H54 (cell line): ENCODE results near the gene TYW3.

Experiments used
- DNase-seq: peaks from one replicate; pipeline ENCODE4 v3.0.0; 2011; ENCODE audit warnings: low spot score, mixed read lengths; ENCODE audit not compliant: insufficient read length
- FAIRE-seq: peaks from 3 replicates; lab custom pipeline; 2011; peaks lifted over from hg19 to GRCh38; lab: Jason Lieb, UNC
- POLR2A ChIP-seq: IDR thresholded peaks from 2 replicates; pipeline ENCODE4 v1.6.1; 2011; ENCODE audit warnings: low read depth, mild to moderate bottlenecking, low read length

Gene TYW3

DNA sequence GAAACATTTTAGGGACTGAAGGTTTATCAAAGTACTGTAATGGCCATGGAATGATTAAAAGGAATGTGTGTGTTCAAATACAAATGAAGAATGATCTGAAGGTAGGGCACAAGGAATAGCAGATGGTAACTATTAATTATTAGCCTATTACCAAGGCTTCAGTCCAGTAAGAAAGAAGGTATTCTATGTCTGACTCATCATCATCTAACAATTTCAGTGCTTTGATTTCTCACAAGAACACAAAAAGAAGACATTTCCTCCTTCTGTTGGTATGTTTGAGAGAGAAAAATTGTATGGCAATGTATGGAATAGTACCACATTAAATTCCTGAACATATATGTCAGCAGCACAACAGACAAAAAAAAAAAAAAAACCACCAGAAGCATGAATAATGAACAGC lies 57.5 kb downstream of the TYW3 start:
- no peak for DNase-seq
- FAIRE-seq, result no peak
- no peak for TF ChIP-seq POLR2A

DNA sequence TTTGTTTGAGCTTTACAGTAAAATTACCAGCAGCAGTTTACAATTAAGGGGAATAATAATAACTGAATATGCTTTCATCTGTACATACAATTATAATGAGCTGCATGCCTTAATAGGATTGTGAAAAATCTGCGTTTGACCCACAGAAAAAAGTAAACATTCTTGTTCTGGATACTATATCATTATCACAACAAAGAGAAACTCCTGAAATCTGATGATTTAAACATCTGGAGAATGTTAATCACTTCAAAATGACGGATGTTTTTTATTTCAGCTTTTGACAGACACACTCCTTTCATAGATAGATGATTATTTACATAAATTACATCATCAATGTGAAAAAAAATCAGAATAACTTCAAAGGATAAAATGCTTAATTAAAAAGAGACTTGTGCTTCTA lies 58.5 kb downstream of the TYW3 start:
- no peak for TF ChIP-seq POLR2A
- FAIRE-seq (no peak), DNase-seq (no peak)

DNA sequence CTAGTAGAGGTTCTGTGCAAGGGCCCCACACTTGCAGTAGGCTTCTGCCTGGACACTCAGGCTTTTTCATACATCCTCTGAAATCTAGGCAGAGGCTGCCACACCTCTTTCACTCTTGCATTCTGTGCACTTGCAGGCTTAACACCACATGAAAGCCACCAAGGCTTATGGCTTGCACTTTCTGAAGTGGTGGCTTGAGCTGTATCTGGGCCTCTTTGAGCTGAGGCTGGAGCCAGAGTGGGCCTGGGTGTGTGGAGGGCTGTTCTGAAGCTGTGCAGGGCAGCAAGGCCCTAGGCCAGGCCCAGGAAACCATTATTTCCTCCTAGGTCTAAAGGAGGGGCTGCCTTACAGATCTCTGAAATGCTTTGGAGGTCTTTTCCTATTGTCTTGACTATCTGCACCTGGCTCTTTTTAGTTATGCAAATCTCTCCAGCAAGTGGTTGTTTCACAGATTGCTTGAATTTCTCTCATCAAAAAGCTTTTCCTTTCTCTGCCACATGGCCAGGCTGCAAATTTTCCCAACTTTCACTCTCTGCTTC lies 66.2 kb downstream of the TYW3 start:
- FAIRE-seq, result no peak
- DNase-seq, result no peak
- TF ChIP-seq POLR2A, result no peak

DNA sequence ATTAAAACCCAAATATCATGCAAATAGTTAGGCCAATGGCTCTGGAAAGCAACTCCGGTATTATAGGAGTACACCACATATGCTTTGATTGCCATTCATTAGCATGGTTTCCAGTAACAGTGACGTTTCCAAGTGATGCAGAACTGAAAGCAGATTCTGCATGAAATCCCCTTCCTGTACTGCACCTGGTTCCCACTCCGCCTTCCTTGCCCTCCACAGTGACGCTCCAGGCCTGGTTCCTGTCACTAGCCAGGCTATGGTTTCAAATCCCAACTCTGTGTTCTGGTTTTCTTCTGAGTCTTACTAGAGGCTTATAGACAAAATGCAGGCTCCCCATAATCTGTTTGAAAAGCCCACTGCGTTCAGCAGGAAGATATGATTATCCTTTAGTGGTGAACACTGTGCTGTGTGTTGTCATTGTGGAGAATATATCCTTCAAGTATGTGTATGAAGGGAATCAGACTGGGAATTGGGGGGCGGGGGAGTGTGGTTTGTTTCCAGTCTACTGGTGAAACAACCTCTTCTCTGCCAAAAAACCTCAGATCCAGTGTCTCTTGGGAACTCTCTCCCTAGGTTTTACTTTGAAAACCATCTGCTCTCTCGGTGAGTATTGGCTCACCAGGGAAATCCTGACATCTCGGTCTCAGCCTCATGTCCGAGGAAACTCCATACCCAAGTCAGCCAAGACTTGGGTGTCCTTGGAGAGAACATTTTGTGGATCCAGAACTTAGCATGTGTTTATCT lies 78.7 kb downstream of the TYW3 start:
- FAIRE-seq (no peak), DNase-seq (no peak)
- no peak for TF ChIP-seq POLR2A

DNA sequence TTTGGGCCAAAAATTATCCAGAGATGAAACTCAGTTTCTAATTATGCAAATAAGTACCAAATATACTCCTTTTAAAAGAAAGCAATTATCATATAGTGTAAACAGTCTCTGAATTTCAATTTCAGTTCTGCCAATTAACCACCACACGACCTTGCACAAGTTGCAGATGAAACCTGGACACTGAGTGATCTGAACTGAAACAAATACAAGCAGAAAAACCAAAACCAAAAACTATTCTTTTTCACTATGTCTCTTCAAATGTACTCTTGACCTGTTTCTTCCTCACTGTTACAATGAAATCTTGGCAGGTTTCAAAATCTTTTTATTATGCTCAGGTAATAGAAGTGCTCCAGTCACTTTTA lies 79.2 kb downstream of the TYW3 start:
- FAIRE-seq (no peak), DNase-seq (no peak)
- no peak for TF ChIP-seq POLR2A
